ENCODE data around the gene MRPL19.

Gene MRPL19

DNA sequence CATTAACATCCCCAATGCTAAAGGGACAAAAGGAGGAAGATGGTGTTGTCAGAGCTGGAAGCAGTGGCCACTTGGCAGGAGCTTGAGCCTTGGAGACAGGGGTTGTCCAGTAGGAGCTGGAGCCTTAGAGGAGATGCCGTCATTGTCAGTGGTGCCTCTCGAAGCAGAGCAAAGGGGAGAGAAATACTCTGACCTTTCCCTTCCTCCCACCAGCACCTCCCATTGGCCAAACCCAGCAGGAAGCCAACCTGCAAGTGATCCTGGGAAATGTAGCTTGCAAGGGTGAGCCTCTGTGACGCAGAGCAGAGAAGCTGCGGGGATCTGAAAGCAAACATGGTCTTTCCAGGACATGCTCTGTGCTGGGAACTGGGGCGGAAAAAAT is 33.7 kb upstream of the MRPL19 start:
- in situ Hi-C loops (cut with HindIII; ENCODE audit: low sequenced_read_pairs) = no loop called here

DNA sequence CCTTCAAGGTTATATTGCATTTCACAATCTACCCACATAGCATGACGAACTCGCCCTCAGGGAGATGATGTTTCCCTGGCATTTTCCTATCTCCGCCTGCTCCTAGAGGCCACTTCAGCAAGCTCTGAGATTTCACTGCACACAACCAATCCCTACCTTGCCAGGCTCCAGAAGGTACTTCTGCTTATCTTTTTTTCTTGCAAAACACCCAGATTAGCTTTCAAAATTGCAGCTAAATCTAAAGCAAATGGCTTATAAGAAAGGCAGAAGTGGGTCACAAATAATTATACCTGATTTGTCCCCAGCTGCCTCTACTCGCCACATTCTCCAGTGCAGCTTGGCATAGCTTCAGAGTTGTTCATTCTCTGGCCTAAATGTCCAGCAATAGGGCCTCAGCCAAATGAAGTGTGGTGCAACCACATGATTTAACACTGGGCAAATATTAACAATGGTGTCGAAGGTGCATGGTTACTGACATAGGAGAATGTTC is 32.4 kb upstream of the MRPL19 start:
- in situ Hi-C loops (cut with HindIII; ENCODE audit: low sequenced_read_pairs) = no loop called here

DNA sequence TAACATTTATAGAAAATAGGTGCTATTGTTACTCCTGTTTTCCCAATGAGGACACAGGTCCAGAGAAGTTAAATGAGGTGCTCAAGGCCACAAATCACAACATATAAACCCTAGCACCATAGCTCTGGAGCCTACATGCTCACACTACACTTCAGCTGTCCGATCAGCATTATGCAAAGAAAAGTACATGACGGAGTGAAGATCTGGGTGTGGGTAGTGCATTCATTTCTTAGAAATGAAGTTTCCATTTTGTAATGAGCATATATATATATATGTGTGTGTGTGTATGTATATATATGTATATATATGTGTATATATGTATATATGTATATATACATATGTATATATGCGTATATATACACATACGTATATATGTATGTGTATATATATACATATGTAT is 30.2 kb upstream of the MRPL19 start:
- in situ Hi-C loops (cut with HindIII; ENCODE audit: low sequenced_read_pairs) = no loop called here

DNA sequence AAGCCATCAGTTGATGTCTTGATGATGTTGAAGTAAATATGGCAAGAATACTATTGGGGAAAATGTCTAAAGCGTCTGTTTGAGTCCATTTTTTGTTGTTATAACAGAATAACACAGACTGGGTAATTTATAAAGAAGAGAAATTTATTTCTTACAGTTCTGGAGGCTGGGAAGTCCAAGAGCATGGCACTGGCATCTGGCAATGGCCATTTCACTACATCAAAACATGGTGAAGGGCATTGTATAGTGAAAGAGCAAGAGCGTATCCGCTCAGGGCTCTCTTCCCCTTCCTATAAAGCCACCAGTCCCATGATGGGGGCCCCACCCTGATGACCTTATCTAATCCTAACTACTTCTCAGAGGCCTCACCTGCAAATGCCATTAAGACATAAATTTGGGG is 29.6 kb upstream of the MRPL19 start:
- in situ Hi-C loops (cut with HindIII; ENCODE audit: low sequenced_read_pairs) = no loop called here

DNA sequence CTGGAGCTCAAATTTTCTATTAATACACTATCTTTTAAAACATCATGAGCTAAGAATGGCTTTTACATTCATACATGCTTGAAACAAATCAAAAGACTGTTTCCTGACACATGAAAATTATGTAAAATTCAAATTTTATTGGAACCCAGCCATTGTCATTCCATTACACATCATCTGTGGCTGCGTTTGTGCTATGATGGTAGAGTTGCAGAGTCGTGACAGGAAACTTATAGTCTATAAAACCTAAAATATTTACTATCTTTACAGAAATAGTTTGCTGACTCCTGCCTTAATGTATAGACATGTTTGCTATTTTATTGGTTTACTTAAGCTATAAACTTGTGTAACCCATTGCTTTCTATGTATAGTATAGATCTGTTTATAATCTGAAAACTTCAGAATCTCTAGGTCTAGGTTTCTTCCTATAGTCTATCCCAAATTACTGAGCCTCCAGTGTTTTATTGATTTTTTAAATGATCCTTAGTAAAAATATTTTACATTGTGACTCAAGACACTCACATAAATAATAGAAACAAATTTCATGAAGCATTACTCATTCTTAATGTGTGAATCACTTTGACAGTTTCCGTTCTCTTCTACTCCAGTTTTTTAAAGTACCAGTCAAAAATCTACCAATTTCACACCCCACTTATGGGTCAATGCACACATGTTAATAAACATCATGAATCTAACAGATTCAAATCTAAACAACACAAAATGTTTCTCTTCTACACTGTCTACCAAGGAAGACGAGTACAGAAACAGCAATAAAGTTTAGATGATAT is 26.4 kb upstream of the MRPL19 start:
- in situ Hi-C loops (cut with HindIII; ENCODE audit: low sequenced_read_pairs) = no loop called here

DNA sequence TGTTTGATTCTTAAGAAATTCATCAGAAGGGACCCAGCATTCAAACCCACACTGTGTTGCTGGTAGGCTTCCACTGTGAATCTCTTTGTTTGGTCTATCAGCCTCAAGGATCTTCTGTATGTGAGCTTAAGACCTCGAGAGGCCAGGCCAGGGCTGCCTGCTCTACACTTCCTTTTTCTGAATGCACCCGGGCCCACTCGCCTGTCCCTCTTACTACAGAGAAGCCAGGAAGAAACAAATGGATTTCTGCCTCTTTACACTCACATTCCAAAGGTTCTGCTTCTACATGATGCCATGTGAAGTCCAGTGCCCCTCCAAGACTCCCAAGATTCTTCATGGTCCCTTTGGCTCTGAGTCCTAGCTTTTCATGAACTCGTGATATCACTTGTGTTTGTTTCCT is 25.4 kb upstream of the MRPL19 start:
- in situ Hi-C loops (cut with HindIII; ENCODE audit: low sequenced_read_pairs) = no loop called here

DNA sequence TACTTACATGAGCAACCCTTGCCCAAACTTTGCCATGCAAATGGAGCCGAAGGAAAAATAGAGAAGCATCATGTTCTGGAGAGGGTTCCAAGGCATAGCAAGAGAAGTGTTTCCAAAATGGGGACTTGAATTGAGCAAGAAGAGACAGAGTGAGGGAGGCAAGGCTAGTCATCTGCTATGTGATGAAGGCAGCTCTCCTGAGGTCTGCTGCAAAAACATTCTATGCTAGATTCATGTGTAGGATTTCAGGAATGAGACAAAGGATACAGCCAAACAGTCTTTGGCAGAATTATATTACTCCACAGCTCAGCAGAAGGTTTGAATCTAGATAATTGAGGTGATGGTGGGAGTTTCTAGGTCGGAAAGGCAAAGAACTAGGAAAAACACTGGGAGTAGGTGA is 24.1 kb upstream of the MRPL19 start:
- in situ Hi-C loops (cut with HindIII; ENCODE audit: low sequenced_read_pairs) = no loop called here

DNA sequence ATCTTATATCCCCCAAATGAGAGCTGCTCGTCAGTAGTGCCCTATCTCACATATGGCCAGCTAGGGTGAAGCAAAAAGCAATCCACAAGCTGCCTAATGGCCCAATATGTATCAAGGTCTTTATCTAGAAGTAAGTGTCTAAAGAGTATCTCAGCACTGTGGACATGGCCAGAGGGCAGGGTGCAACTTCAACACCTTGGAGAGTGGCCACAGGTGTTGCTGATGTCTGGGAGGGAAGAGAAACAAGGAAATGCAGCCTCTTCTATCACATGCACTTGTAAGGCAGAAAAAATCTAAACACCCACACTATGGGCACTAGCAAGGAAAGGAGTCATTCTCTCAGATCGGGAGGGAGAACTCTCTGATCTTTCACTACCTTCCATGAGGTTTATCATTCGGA is 23.7 kb upstream of the MRPL19 start:
- in situ Hi-C loops (cut with HindIII; ENCODE audit: low sequenced_read_pairs) = no loop called here

DNA sequence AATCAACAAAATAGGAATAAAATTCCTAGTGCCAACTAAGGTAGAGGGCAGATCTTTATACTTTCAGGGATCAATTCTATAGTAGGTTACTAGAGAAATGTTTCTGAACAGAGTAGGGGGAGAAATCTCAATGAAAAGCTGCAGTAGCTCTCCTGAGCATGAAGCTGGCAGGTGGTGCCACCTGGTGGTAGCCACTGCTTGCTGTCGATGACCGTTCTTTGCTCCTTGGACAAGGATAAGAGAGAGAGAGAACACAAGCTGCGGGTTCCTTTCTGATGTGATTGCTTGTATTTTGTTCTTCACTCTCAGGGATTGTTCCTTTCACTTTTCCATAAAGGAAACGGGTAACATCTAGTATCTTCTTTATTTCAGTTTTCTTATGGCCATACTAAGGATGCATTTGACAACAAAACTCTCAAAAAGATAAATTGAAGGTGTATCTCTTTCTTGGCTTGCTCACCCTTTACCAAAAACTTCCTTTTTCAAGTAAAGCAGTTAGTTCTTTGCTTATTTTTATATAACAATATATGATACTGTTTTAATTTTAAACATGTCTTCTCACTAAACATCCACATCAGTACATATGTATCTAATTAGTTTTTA is 18.6 kb upstream of the MRPL19 start:
- in situ Hi-C loops (cut with HindIII; ENCODE audit: low sequenced_read_pairs) = no loop called here

DNA sequence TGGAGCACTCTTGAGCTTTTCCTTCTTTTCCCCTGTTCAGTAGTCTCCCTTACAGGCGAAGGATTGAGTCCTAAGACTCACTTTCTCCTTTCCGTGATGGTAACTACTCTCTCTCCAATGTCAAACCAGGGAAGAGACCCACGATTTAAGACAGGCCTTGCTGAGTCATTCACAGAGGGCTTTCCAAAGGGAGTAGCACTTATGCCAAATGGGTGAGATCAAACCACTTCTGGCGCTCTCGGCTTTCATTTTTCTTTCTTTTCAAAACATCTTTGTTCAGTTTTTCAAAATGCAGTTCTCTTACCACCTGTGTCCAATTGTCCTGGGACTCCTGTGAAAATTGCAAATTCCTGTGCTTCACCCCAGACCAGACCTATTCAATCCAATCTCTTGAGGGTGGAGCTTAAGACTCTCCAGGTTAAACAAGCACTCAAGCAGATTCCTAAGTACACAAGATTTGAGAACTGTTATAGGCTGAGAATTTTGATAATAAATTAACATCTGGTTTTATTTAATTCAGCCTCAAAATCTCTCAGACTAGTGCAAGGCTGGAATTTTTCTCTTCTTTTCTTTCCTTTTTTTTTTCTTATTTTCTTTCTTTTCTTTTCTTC is 14.4 kb upstream of the MRPL19 start:
- in situ Hi-C loops (cut with HindIII; ENCODE audit: low sequenced_read_pairs) = no loop called here

DNA sequence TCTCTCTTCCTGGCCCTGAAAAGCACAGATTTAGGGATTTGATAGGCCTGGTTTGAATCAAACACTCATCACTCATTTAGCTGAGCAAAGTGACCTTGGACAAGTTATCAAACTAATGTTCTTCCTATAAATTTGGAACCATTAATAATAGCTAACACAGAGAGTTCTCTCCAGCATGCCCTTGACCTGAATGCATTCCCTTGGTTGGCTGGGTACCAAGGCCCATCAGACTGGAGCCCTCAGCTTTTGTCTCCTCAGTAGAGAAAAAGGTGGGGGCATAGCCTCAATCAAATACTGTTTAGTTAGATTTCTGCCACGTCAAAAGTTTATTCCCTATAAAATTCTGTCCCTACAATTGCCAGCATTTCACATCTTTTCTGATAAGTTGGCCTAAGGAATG is 13.8 kb upstream of the MRPL19 start:
- in situ Hi-C loops (cut with HindIII; ENCODE audit: low sequenced_read_pairs) = no loop called here

DNA sequence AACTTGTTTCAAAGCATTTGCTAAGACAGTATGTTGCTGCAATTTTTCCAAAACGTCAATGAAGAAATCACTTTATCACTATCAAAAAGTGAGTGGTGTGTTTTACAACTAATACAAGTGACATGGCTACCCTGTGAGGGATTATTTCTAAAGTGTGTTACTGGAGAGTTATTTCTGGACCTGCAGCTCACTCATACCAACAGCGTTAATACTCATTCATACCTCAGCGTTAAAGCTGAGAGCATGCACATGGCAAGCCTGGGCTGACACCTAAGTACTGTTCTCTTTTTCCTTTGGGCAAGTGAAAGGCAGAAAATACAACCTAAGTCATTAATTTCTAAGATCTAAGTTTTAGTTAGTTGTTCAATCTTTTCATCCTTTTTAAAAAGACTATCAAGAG is 13.0 kb upstream of the MRPL19 start:
- in situ Hi-C loops (cut with HindIII; ENCODE audit: low sequenced_read_pairs) = no loop called here

DNA sequence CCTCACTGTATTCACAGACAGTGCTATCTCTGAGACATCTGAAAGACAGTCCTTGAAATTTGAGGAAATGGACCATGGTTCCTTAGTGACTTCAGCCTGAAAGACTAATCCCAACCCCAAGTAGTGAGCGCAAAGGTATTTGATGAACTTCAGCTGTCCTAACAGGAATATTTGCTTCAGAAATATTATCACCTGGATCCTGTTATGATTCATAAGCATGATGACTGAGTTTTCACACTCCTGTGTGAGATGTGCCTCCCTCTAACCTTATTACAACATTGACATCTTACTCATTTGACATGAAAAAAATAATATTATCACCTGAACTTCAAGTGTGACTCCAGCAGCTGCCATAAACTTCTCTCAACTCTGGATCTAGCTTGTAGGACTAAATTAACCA is 11.6 kb upstream of the MRPL19 start:
- in situ Hi-C loops (cut with HindIII; ENCODE audit: low sequenced_read_pairs) = no loop called here

DNA sequence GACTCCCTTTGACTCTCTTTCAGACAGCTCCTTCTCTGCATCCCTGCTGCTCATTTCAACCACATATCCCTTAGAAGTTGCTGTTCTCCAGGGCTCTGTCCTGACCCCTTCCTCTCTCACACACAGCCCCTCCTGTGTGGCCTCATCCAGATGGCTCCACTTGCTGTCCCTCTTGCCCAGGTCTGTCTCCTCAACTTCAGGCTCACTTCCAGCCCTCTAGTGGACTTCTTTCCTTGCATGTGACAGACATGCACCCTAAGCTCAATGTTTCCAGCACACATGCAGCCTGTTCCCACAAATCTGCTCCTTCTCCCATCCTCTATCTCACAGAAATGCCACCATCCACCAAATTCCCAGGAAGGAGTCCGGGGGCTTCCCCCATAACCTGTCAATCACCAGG is 9.0 kb upstream of the MRPL19 start:
- in situ Hi-C loops (cut with HindIII; ENCODE audit: low sequenced_read_pairs) = no loop called here

DNA sequence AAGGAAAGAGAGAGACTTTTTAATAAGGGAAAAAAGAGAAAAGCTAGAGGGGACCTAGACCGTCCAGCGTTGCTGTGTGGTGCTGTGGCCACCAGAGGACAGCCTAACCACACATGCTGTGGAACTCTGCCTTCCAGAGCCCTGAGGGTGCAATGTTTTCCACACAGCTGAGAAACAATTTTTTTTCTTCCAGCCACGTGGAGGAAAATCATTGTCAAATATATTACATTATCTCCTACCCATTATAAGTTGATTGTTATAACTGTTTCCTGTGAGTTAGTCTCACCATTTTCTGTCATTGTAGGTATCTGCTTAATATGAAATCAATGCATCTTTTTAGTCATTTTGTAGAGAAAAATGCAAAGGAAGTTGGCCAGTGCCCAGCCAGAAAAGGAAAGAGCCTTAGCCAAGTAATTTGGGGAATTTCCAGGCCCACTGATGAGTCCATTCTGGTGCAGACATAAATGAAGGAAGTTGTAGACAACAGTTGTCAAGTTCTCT is 5.9 kb upstream of the MRPL19 start:
- in situ Hi-C loops (cut with HindIII; ENCODE audit: low sequenced_read_pairs) = loop anchor here (5.0 kb wide), 1 partner anchor 43 kb away; no protein-coding TSS in a partner anchor

DNA sequence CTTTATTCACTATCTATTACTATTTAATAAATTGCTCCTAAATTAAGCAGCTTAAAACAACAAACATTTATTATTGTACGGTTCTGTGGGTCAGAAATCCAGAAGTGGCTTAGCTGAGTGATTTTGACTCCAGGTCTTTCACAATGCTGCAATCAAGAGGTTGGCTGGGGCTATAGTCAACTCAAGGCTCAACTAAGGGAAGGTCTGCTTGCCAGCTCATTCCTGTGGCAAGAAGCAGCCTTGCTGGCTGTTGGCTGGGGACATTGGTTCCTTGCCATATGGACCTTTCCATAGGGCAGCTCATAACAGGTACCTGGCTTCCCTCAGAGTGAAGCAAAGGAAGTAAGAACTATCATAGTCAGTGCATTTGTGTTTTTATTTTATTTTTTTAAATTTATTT is 5.0 kb upstream of the MRPL19 start:
- in situ Hi-C loops (cut with HindIII; ENCODE audit: low sequenced_read_pairs) = loop anchor here (5.0 kb wide), 1 partner anchor 44 kb away; no protein-coding TSS in a partner anchor

DNA sequence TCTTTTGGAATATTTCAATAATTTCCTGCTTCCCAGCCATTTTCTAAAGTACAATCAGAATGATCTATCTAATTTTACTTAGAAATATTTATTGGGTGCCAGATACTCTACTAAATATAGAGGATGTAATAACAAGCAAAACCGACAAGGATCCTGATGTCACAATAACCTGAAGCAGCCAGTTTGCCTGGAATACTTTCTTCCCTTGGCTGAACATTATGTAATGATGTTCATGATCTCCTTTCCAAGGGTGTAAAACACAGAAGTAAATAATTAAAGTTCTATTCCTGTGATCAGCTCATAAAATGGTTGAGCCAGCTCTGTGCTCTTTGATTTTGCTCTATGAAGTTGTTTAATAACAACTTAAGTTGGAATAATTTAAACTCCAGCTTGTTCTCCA is 2.6 kb upstream of the MRPL19 start:
- in situ Hi-C loops (cut with HindIII; ENCODE audit: low sequenced_read_pairs) = loop anchor here (5.0 kb wide), 1 partner anchor 47 kb away; no protein-coding TSS in a partner anchor

DNA sequence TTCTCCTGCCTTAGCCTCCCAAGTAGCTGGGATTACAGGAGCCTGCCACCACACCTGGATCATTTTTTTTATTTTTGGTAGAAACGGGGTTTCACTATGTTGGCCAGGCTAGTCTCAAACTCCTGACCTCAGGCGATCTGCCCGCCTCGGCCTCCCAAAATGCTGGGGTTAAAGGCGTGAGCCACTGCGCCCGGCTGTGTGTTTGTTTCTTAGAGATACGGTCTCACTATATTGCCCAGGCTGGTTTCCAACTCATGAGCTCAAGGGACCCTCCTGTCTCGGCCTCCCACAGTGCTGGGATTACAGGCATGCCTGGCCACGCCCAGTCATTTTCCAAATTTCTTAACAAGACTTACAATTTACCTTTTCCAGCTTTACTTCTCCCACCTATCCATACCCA is 940 bp upstream of the MRPL19 start:
- in situ Hi-C loops (cut with HindIII; ENCODE audit: low sequenced_read_pairs) = no loop called here

DNA sequence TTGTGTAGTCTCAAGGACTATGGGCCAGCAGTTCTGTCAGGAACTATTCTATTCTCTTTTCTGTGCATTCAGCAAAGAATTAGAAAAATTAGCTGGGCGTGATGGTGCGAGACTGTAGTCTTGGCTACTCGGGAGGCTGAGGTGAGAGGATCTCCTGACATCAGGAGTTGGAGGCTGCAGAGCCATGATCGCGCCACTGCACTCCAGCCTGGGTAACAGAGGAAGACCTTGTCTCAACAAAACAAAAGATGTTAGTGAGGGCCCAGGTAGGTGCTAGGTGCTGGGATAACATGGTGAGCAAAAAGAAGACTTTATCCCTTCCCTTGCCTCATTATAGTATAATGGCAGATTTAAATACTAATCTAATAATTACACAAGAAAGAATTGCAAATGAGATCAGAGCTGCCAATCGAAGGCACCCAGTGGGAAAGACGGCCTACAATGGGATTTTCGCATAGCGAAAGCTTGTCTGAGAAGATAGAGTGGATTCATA is 447 bp upstream of the MRPL19 start:
- in situ Hi-C loops (cut with HindIII; ENCODE audit: low sequenced_read_pairs) = no loop called here

DNA sequence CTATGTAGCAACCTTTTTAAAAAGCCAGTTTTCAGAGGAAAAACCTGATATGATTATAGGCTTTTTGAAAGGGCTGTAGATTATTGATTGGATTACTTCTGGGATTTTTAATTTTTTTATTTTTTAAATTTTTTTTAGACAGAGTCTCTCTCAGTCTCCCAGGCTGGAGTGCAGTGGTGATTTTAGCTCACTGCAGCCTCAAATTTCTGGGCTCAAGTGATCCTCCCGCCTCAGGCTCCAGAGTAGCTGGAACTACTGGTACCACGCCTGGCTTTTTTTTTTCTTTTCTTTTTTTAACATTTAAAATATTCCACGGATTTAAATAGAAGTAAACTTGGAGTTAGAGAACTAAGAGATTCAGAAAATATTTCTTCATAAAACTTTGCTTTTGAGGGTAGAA is 1.2 kb downstream of the MRPL19 start:
- in situ Hi-C loops (cut with HindIII; ENCODE audit: low sequenced_read_pairs) = no loop called here

DNA sequence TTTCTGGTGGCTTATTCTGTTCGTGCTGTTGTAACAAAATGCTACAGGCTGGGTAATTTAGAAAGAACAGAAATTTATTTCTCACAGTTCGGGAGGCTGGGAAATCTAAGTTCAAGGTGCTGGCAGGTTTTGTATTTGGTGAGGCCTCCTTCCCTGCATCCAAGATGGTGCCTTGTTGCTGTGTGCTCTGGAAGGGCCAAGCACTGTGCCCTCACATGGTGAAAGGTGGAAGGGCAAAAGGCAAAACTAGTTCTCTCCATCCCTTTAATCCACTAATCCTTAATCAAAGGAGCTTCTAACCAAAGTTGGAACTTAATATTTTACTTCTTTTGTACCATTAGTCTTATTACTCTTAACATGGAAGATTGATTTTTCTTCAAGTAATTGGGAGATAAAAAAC is 7.4 kb downstream of the MRPL19 start:
- in situ Hi-C loops (cut with HindIII; ENCODE audit: low sequenced_read_pairs) = no loop called here

DNA sequence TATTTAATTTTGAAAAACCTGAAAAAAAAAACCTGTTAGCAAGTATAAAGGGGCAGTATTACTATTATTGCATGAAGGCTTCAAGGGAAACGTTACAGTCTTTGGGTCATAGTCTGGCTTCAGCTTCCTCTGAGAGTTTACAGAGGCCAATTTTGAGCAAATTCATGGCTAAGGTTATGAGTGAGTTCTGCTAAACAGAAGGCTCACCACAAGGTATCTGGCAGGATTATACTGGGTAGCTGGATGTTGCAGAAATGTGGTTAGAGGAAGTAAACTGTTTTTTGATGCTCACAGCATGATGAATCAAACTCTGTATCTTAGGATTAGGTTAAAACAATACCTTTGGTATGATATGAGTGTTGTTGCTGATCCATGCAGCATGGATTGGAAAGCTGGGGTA is 9.3 kb downstream of the MRPL19 start:
- in situ Hi-C loops (cut with HindIII; ENCODE audit: low sequenced_read_pairs) = no loop called here

All from endothelial cell of hepatic sinusoid (primary cell).